Stimulated activated CD4-positive, alpha-beta T cell treated with anti-CD3 and anti-CD28 coated beads, Interleukin-4, amount 100 ng/mL, for 24 hours (primary cell): ENCODE data around the gene SBF1.

Source experiments
- DNase-seq: peaks from one replicate; pipeline ENCODE4 v3.0.0-alpha.2; 2020

Gene SBF1

DNA sequence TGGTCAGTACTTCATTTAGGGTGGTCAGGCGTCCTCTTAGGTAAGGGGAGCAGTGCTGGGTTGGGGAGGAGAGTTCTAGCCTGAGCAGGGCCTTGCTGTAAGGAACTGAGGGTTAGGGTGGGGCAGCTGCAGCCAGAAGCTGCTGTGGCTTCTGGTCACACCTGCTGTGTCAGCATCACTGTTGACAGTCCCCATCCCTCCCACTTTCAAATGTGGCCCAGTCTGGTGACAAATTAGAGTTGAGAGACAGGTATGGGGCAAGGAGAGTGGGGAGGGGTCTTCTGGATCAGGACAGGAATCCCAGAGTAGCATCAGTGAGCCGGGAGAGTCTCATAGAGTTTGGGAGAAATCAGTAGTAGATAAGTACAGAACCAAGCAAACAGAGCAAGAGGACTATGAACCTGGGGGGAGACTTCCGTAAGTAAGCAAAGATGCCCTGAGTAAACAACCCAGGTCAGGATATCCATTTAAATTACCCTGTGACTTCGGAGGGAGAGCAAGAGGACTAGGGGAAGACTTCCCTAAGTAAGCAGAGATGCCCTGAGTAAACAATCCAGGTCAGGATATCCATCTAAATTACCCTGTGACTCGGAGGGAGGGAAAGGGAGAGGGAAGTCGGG is 78.0 kb downstream of the SBF1 start:
- no peak for DNase-seq
